Stromal cell of bone marrow (primary cell): Measurements from ENCODE around the gene TPSAB1.

Experiments
- DNase-seq: peaks from one replicate; pipeline ENCODE4 v3.0.0-alpha.2; 2012; ENCODE audit warnings: low read depth

The TPSAB1 gene

DNA sequence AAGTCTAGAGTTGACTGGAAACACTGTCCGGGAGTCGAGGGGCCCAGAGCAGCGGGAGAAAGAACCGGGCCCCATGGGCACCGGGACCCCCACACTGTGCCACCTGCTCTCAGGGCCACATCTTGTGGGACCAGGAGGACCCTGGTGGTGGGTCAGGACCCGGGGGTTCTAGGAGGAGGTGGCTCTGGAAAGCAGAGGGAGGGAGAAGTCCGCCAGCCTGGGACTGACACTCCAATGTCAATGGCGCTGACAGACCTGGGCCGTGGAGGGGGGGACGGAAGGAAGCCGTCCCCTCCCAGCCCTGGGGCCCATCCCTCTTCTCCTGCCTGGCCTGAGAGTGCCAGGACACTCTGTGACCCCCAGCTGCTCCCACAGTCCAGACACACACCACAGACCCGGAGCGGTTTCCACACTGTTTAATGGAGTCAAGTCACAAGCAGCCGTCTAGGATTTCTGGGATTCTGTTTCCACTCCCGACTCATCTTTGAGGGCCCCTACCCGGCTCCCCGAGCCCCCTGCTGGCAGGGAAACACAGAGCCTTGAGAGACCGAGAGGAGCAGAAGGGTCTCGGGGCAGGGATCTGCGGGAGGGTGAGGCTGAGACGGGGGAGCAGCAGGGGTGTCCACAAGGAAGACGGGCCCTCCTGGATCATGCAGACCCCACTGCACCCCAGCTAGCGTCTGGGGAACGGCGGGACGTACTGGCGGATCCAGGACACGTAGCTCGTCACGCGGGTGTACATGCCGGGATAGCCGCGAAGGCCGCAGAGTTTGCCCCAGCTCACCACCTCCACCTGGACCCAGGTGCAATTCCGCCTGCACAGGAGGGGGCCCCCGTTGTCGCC lies 45.4 kb downstream of the TPSAB1 start:
- DNase-seq, result no peak

- DNase-seq, result no peak
Measured at GRCh38 chr16:1286513-1287094, 46.1 kb downstream of the TPSAB1 start.

DNA sequence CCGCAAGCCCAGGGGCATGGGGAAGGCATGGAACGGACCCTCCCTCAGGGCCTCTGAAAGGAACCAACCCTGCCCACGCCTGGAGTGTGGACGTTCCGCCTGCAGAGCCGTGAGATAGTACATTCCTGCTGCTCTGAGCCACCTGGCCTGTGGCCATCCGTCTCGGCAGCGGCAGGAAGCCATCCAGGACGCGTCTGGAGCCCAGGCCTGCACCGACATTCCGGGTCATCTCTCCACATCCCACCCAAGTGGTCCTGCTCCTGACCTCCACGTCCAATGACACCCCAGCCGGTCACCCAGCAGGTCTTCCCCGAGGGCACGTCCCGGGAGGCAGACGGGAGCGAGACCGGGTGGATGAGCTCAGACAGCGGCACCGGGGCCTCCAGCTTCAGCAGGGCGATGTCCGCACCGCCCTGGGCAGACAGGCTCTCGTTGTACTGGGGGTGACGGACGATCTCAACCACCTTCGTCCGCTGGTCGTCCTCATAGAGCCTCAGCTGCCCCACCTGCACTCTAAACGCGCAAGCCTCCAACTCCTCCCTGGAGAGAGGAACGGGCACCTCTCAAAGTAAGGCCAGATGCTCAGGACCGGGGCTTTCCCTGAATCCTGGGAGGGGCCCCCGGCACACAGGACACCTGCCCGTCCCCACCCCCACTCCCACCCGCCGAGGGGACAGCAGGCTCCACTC lies 47.6 kb downstream of the TPSAB1 start:
- no peak for DNase-seq

- DNase-seq, result no peak
Measured at GRCh38 chr16:1288813-1289476, 48.4 kb downstream of the TPSAB1 start.

DNA sequence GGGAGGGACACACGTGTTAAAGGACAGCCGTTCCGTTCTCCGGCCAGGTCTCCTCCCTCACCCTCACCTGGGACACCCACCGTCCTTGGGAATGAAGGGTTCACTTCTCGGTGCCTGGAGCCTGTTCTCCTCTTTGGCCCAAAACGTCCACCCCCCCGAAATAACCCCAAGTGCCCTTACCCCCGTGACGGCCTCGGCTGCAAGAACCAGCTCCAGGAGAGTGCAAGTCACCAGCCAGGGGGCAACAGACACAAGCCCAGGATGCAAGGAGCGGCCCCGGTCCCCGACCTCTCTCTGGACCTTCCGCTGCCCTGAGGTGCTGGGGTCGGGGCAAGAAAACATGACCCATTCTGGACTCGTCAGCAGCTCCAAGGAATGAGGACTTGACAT lies 49.0 kb downstream of the TPSAB1 start:
- DNase-seq, result no peak

- no peak for DNase-seq
Measured at GRCh38 chr16:1290063-1290501, 49.6 kb downstream of the TPSAB1 start.

- DNase-seq, result no peak
Measured at GRCh38 chr16:1290860-1291575, 50.5 kb downstream of the TPSAB1 start.

- no peak for DNase-seq
Measured at GRCh38 chr16:1291576-1291974, 51.1 kb downstream of the TPSAB1 start.
